Thyroid gland (tissue), 4 donors: ENCODE data around the gene ARL17A. TPM values are rescaled to one million over a fixed set of nuclear protein-coding genes. Genes with fewer than 3 reads are reported as not detected.
"Not testable (repeated sequence)": the region's sequence is repeated elsewhere in the genome, so short reads cannot be mapped to it uniquely, and the experiment has no call there.

Experiments used
- DNase-seq, 2 donors: peaks; one replicate each; pipeline ENCODE4 v3.0.0-alpha.2; 2019
- H3K27ac ChIP-seq, 3 donors: fragments of 200-600 bp; sonication (generic); 1 replicate in 2 of 3; 2 replicates in 1 of 3; pipeline ENCODE4 v1.5.1; 2016 to 2019; ENCODE audit warnings: mild to moderate bottlenecking in 1 of 3, moderate library complexity in 1 of 3
- H3K27me3 ChIP-seq: fragments of 200-600 bp; sonication (generic); one replicate; pipeline ENCODE4 v1.5.1; 2019
- H3K36me3 ChIP-seq, 2 donors: fragments of 200-600 bp; sonication (generic); one replicate each; pipeline ENCODE4 v1.5.1; 2016 to 2019
- H3K4me1 ChIP-seq, 2 donors: fragments of 200-600 bp; sonication (generic); one replicate each; pipeline ENCODE4 v1.5.1; 2017 to 2019
- H3K4me3 ChIP-seq, 3 donors: fragments of 200-600 bp; sonication (generic); replicated peaks in 1 of 3; 1 replicate in 2 of 3; 2 replicates in 1 of 3; pipeline ENCODE4 v1.5.1; 2016; ENCODE audit warnings: mild to moderate bottlenecking in 1 of 3
- H3K9me3 ChIP-seq: fragments of 200-600 bp; sonication (generic); one replicate; pipeline ENCODE4 v1.5.1; 2017
- WGBS, 2 donors: methylation state at CpG; one replicate each; pipeline ENCODE4 v1.1.5; 2017; 5-methylcytosine and 5-hydroxymethylcytosine counted together
- intact Hi-C: fragments of 100-400 bp; cut with DNase I; formaldehyde crosslinking; loops from one replicate; pipeline ENCODE4 v1.15.1; 2023
- small RNA-seq: library from RNA; depleted of rRNA; stranded (forward); fragments of <200 nt; gene quantifications from one replicate; pipeline ENCODE3, GENCODE V24; 2016
- total RNA-seq, 4 donors: library from RNA; depleted of rRNA; stranded (reverse); fragments of >200 nt; gene quantifications; one replicate each; pipeline ENCODE4 v1.2.3, GENCODE V29; 2016

The ARL17A gene
- total RNA-seq, 4 donors from 2014 or later, result 17.3 to 31.6 (median 27.6) TPM

DNA sequence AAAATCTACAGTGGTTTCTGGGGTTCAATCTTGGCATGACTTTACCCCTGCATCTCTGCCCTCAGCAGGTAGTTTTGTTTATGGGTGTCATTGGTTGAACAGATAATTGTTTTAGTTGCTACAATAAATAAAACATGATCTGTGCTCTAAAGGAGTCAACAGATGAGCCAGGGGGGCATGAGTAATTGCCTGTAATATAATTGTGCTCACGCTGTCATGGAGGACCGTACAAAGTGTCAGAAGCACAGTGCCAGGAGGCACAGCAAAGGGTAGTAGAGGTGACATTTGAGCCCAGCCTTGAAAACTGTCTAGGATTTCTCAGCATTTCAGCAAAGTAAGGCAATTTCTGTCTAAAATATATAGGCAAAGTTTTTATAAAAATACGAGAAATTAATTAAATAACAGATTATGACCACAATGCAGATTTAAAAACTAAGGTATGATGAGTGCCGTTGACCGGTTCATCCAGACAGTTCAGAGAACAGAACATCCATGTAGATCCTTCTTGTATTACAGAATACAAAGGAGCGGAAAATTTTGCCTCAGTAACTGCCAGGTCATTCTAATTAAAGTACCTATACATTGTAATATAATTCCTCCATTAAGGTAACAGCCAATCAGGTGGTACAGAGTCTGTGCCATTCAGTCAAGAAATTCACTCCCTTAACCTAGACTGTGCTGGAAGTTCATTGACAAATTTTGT, 79.9 kb downstream of the ARL17A start:
- H3K27ac ChIP-seq, H3K9me3 ChIP-seq, DNase-seq, H3K4me3 ChIP-seq, intact Hi-C loops, H3K36me3 ChIP-seq, H3K27me3 ChIP-seq, H3K4me1 ChIP-seq: not testable (repeated sequence)
- WGBS, 2 donors, result no CpG with 5 or more reads among the region's 6 CpGs

DNA sequence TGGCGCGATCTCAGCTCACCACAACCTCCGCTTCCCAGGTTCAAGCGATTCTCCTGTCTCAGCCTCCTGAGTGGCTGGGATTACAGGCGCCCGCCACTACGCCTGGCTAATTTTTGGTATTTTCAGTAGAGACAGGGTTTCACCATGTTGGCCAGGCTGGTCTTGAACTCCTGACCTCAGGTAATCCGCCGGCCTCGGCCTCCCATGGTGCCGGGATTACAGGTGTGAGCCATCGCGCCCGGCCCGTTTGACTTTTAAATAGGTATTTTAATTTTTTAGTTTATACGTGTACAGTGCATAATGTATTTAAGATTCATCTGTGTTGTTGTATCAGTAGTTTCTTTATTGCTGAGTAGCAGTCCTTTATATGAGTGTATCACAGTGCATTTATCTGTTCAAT, 87.5 kb downstream of the ARL17A start:
- H3K4me1 ChIP-seq, DNase-seq, H3K9me3 ChIP-seq, H3K4me3 ChIP-seq, intact Hi-C loops, H3K36me3 ChIP-seq, H3K27ac ChIP-seq, H3K27me3 ChIP-seq: not testable (repeated sequence)
- WGBS, 2 donors, result 96 to 99% methylated on average over 12 to 14 of the region's 16 CpGs

DNA sequence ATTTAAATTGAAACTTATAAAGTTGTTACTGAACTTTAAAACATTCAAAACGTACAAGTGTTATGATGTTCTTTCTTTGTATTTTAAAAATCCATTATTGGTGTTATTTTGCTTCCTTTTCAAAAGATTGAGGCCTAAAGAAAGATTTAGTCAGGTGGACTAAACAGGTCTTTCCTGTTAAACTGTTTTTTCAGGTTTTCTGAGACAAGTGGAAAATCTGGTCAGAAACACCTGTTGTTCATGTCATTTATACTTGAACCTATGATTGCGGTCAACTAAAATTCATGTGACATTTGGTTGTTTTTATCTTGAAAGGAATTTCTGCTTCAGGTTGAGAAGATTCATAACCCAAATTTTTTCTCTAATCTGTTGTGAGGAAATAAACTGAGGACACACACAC, 98.2 kb downstream of the ARL17A start:
- H3K36me3 ChIP-seq, H3K4me1 ChIP-seq, intact Hi-C loops, H3K27me3 ChIP-seq, H3K27ac ChIP-seq, DNase-seq, H3K9me3 ChIP-seq, H3K4me3 ChIP-seq: not testable (repeated sequence)
- no CpG with 5 or more reads among the region's 2 CpGs for WGBS, 2 donors

DNA sequence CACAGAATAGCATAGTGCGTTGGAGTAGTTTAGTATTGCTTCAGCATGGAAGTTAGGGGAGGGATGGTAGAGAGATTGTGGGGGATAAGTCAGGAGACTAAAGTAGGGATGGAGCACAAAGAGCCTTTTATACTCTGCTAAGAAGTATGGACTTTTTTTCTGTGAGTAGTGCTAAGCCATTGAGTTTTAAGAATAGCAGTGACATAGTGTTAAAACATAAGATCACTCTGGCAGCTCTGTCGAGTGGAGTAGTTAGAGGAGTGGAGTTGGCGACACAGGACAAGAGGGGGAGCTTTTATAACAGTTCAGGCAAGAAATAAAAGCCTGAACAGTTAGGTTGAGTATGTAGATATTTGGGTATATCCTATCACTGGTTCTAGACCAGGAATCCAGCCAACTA, 100.7 kb downstream of the ARL17A start:
- H3K4me3 ChIP-seq, H3K9me3 ChIP-seq, H3K27me3 ChIP-seq, DNase-seq, H3K4me1 ChIP-seq, H3K27ac ChIP-seq, H3K36me3 ChIP-seq, intact Hi-C loops: not testable (repeated sequence)
- no CpG with 5 or more reads among the region's 3 CpGs for WGBS, 2 donors

DNA sequence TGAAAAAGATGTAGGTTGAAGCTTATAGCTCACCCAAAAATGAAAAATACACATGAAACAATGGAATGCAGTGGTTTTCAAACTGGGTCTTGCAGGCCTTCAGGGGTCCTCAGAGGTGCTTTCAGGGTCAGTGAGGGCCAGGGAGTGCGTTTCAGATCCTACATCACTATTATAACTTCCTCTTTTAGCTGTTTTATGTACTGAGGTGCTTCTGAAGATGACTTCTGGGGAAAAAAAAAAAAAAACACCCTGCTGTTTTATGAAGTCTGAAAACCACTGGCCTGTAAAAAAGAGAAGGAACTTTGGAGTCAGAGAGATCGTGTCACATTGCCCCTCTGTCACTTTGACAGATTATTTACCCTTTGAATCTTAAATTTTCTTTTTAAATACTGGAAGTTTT, 103.9 kb downstream of the ARL17A start:
- H3K27me3 ChIP-seq, H3K4me1 ChIP-seq, H3K9me3 ChIP-seq, H3K27ac ChIP-seq, DNase-seq, H3K36me3 ChIP-seq, intact Hi-C loops, H3K4me3 ChIP-seq: not testable (repeated sequence)
- 63 to 71% methylated on average over 1 to 2 of the region's 2 CpGs for WGBS, 2 donors

DNA sequence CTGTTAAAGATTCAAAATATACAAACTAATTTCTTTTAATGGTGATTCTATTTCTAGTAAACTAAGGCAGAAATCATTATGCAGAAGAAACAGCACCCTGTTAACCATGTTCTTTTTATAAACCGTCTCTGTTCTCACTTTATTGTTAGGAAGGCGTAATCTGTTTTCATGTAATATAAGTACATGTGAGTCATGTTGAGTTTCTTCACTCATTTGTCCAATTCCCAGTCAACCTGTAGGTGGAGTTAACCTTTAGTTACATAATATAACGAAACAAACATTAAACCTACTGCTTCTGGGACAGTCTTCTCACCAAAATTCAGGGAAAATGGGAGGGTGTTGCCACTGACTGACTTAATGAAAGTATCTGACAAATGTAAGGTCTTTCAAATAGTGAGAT, 105.0 kb downstream of the ARL17A start:
- H3K4me3 ChIP-seq, H3K4me1 ChIP-seq, H3K9me3 ChIP-seq, intact Hi-C loops, H3K27ac ChIP-seq, H3K27me3 ChIP-seq, DNase-seq, H3K36me3 ChIP-seq: not testable (repeated sequence)
- 100% methylated on average over 1 of the region's 3 CpGs; no CpG with 5 or more reads in 1 of the 2 donors for WGBS, 2 donors

DNA sequence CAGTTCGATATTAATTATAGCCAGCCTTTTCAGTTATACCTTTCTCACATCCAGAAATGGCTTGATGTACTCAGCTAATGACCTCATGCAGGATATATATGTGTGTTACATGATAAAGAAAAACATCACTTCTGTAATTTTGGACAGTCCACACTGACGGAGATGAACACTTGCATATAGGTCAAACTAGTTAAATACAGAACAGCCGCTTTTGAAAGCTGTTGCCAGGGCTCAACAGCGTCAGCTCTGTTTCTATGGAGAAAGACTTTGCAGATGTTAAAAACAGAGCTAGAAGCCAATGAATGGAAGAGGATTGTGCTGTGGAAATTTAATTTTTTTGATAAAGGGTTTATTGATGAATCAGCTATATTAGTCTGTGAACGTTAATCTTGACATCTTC, 111.9 kb downstream of the ARL17A start:
- H3K27ac ChIP-seq, DNase-seq, intact Hi-C loops, H3K27me3 ChIP-seq, H3K36me3 ChIP-seq, H3K9me3 ChIP-seq, H3K4me1 ChIP-seq, H3K4me3 ChIP-seq: not testable (repeated sequence)
- WGBS, 2 donors, result 81 to 100% methylated on average over 1 to 4 of the region's 5 CpGs

Small RNA genes lying within 50 kb of the gene (small RNA-seq; reads per million reads assigned to genes)
- gene RN7SL199P, result not detected

Other genes with a start within 250 kb of the ARL17A start
- 10 to 100 TPM; 13.7 to 55.9 (median 31.0) TPM for gene ARL17B, start 217.9 kb downstream of the ARL17A start, total RNA-seq
- gene LRRC37A2, start 67.2 kb downstream of the ARL17A start, total RNA-seq, result 10 to 100 TPM in 3 of 4 donors, 1 to 10 TPM in 1; 9.4 to 17.6 (median 16.0) TPM
- gene NSF, start 11.0 kb upstream of the ARL17A start, total RNA-seq, result 10 to 100 TPM; 28.9 to 61.9 (median 45.7) TPM
- 1 to 10 TPM in 1 of 4 donors, under 1 TPM in 3; 0.68 to 2.4 (median 0.82) TPM for gene WNT3, start 239.0 kb upstream of the ARL17A start, total RNA-seq